GM19395 (cell line): ENCODE data around the gene KRT4.

ENCODE experiments used
- ATAC-seq: cut with Tn5 transposase; IDR thresholded peaks from one replicate; pipeline ENCODE4 v1.9.1; 2021; ENCODE audit warnings: mild to moderate bottlenecking, moderate library complexity; ENCODE audit not compliant: unreplicated experiment

The KRT4 gene

GRCh38 chr12:52757449-52758176, 56.3 kb downstream of the KRT4 start:
- no peak for ATAC-seq
